Mesenteric fat pad (tissue), 1 donor: Measurements from ENCODE around the gene CDK7. TPM values are rescaled to one million over a fixed set of nuclear protein-coding genes. Genes with fewer than 3 reads are reported as not detected.
"Not testable (repeated sequence)": the region's sequence is repeated elsewhere in the genome, so short reads cannot be mapped to it uniquely, and the experiment has no call there.

ENCODE experiments used
- DNase-seq: peaks from one replicate; pipeline ENCODE4 v3.0.0-alpha.2; 2020; ENCODE audit warnings: low spot score
- total RNA-seq: library from RNA; stranded (reverse); fragmentation: NEBNext Ultra II Directional; extraction: Animal tissue kit (Norgen Biotek cat#: 25700); gene quantifications from one replicate; pipeline ENCODE4 v1.2.1, GENCODE V29; 2021
- donor health status: DM: yes; HTN: yes; CAD: no.

The CDK7 gene
- total RNA-seq, 1 donor from 2014 or later, result 20.1 TPM

DNA sequence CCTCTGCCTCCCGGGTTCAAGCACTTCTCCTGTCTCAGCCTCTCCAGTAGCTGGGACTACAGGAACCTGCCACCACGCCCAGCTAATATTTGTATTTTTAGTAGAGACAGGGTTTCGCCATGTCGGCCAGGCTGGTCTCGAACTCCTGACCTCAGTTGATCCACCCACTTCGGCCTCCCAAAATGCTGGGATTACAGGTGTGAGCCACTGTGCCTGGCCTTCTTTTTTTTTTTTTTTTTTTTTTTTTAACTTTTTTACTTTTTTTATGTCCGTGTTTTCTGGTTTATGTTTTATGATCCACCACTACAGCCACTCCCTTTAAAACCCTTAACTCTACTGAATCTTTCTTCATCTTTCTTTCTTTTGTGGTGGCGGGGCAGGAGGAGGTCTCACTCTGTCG is 2.0 kb downstream of the CDK7 start:
- not testable (repeated sequence) for DNase-seq

- no peak for DNase-seq
Measured at GRCh38 chr5:69237877-69238276, 3.2 kb downstream of the CDK7 start.

DNA sequence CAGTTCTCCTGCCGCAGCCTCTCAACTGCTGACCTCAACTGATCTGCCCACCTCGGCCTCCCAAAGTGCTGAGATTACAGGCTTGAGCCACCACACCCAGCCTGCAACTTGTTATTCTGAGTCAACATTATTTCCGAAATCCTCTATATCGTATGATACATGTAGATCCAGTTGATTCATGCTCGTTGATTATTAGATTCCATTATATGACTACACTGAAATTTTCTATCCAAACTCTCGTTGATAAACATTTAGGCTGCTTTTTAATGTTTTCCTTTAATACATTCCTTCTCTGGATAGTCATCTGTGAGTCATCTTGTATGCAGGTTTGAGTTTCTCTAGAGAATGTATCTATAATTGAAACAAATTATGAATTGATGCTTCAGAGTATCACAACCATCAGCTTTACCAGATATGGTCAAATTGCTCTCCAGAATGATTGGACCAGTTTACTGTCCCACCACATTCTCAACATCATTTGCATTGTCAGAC is 4.1 kb downstream of the CDK7 start:
- no peak for DNase-seq

DNA sequence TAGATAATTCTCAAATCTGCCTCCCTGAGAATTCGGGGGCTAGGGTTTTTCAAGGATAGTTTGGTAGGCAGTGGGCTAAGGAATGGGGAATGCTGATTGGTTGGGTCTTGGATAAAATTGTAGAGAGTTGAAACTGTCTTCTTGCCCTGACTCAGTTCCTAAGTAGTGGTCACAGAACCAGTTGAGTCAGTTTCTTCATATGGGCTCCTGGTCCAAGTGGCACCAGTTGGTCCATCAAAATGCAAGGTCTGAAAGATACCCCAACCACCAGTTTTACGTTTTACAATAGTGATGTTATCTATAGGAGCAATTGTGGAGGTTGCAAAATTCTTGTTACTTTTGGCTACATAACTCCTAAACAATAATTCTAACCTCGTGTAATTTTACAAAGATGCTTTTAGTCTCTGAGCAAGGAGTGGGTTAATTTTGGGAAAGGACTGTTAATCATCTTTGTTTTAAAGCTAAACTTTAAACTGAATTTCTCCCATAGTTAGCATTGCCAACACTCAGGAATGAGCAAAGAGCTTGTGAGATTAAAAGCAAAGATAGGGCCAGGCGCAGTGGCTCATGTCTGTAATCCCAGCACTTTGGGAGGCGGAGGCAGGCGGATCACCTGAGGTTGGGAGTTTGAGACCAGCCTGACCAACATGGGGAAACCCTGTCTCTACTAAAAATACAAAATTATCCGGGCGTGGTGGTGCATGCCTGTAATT is 7.7 kb downstream of the CDK7 start:
- no peak for DNase-seq

GRCh38 chr5:69245031-69245430 is 10.3 kb downstream of the CDK7 start:
- DNase-seq, result no peak

GRCh38 chr5:69248019-69248418 is 13.3 kb downstream of the CDK7 start:
- no peak for DNase-seq

- no peak for DNase-seq
Measured at GRCh38 chr5:69250593-69250992, 15.9 kb downstream of the CDK7 start.

DNA sequence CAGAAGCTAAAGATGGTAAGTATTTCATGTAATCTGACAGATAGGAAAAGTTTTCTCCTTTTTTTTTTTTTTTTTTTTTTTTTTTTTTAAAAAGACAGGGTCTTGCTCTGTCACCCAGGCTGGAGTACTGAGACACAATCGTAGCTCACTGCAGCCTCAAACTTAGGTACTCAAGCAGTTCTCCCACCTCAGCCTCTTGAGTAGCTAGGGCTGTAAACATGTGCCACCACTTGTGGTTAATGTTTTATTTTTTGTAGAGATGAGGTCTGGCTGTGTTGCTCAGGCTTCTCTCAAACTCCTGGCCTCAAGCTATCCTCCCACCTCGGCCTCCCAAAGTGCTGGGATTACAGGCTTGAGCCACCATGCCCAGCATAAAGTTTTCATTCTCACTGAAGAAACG is 17.8 kb downstream of the CDK7 start:
- no peak for DNase-seq

GRCh38 chr5:69255940-69256339 is 21.3 kb downstream of the CDK7 start:
- DNase-seq, result not testable (repeated sequence)

DNA sequence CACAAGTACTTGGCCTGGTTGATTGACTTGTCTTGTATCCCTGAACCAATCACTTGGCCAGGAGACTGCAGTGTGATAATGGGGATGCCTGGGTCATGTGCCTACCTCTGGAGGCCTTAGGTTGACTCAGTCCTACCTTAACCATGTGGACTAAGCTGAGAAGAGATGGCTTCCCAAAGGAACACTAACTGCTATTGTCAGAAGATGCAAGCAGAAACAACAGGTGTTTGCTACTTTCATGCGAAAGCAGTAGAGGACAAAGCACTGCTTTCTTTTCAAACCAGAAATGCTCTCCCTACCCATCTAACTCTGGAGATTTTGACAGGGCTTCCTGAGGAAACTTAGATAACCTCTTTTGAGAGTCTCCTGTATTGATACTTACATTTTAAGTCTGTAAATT is 22.9 kb downstream of the CDK7 start:
- no peak for DNase-seq

- DNase-seq, result no peak
Measured at GRCh38 chr5:69261034-69261433, 26.3 kb downstream of the CDK7 start.

- no peak for DNase-seq
Measured at GRCh38 chr5:69265931-69266330, 31.2 kb downstream of the CDK7 start.

- DNase-seq, result no peak
Measured at GRCh38 chr5:69268899-69269298, 34.2 kb downstream of the CDK7 start.

DNA sequence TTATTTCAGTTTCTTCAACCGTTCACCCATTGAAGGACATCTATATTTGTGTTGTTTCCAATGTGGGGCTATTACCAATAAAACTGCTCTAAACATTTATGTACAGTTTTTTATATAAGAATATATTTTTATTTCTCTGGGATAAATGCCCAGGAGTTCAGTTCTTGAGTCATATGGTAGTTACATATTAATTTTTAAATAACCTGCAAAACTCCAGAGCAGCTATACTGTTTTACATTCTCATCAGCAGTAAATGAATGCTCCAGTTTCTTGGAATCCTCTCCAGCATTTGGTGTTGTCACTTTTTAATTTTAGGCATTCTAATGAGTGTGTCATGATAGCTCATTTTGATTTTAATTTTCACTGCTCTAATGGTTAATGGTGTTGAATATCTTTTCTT is 36.2 kb downstream of the CDK7 start:
- DNase-seq, result no peak

GRCh38 chr5:69271376-69271775 is 36.7 kb downstream of the CDK7 start:
- DNase-seq, result no peak

- DNase-seq, result no peak
Measured at GRCh38 chr5:69275563-69275962, 40.9 kb downstream of the CDK7 start.

- no peak for DNase-seq
Measured at GRCh38 chr5:69276422-69277174, 41.9 kb downstream of the CDK7 start.

DNA sequence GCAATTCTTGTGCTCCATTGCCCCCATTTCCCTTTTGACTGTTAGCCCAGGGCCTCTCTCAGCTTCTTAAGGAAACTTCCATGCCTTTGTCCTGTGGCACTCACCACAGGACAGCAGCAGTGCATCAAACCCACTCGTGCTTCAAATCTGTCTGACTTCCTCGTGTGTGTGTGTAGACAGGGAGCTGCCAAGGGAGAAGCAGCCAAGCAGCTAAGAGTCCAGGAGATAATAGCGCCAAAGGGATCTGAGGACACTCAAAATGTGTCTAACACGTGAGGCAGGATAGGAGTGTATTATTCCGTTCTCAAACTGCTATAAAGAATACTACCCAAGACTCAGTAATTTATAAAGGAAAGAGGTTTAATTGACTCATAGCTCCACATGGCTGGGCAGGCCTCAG is 44.8 kb downstream of the CDK7 start:
- no peak for DNase-seq

- DNase-seq, result no peak
Measured at GRCh38 chr5:69281114-69281513, 46.4 kb downstream of the CDK7 start.

DNA sequence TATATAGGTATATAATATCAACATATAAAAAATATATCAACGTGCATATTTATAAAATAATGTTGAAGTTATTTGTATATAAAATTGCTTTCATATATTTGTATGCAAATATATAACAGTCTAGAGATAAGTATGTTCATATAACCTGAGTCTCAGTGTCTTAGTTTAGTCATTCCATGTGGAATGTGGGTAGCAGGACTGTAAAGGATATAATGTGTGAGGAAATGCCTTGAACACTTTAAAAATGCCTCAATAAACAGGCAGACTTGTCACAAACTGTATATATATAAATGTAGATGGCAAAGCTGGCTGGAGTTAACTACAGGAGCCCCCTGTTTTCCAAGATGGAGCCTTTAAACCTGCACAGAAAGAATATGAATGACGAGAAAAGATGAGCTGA is 49.5 kb downstream of the CDK7 start:
- no peak for DNase-seq

- DNase-seq, result no peak
Measured at GRCh38 chr5:69285448-69286116, 50.9 kb downstream of the CDK7 start.

GRCh38 chr5:69288069-69288468 is 53.4 kb downstream of the CDK7 start:
- no peak for DNase-seq
